SK-N-MC (cell line): ENCODE measurements around the gene ACBD5.
A peak's percentile ranks its signal among the peaks of the same experiment; 100 is the strongest.
"Not testable (repeated sequence)": the region's sequence is repeated elsewhere in the genome, so short reads cannot be mapped to it uniquely, and the experiment has no call there.

Source experiments
- DNase-seq: peaks from one replicate; pipeline ENCODE4 v3.0.0-alpha.2; 2011; ENCODE audit warnings: low read depth, low spot score
- H3K27ac ChIP-seq: fragments of 200-600 bp; sonication (generic); 2 replicates; pipeline ENCODE4 v1.5.1; 2016; ENCODE audit warnings: mixed run types
- H3K36me3 ChIP-seq: fragments of 200-600 bp; sonication (generic); 2 replicates; pipeline ENCODE4 v1.6.1; 2017; ENCODE audit warnings: antibody characterized with exemption, low read length, mixed read lengths; ENCODE audit not compliant: insufficient read depth
- H3K4me3 ChIP-seq: fragments of 200-600 bp; sonication (generic); 2 replicates; pipeline ENCODE4 v1.5.1; 2016
- H3K9ac ChIP-seq: fragments of 200-600 bp; sonication (generic); 2 replicates; pipeline ENCODE4 v1.8.0; 2017; ENCODE audit warnings: mixed run types, mixed read lengths; ENCODE audit not compliant: insufficient read length
- H3K9me3 ChIP-seq: fragments of 200-600 bp; sonication (generic); 2 replicates; pipeline ENCODE4 v1.6.1; 2017; ENCODE audit warnings: low read depth, mild to moderate bottlenecking, antibody characterized with exemption, low read length, moderate library complexity, mixed read lengths
- EZH2 ChIP-seq: fragments of 200-600 bp; sonication (generic); IDR thresholded peaks from one replicate; pipeline ENCODE4 v1.6.1; 2017; ENCODE audit warnings: antibody characterized with exemption
- FOXP2 ChIP-seq: optimal IDR thresholded peaks from 2 replicates; pipeline ENCODE3; 2011; ENCODE audit warnings: mild to moderate bottlenecking, moderate library complexity; ENCODE audit not compliant: insufficient read depth; ENCODE audit errors: extremely low read length, control extremely low read depth
- POLR2AphosphoS5 ChIP-seq: IDR thresholded peaks from 2 replicates; pipeline ENCODE4 v1.6.1; 2012; ENCODE audit warnings: mild to moderate bottlenecking, low read depth, low read length, borderline replicate concordance

The ACBD5 gene

DNA sequence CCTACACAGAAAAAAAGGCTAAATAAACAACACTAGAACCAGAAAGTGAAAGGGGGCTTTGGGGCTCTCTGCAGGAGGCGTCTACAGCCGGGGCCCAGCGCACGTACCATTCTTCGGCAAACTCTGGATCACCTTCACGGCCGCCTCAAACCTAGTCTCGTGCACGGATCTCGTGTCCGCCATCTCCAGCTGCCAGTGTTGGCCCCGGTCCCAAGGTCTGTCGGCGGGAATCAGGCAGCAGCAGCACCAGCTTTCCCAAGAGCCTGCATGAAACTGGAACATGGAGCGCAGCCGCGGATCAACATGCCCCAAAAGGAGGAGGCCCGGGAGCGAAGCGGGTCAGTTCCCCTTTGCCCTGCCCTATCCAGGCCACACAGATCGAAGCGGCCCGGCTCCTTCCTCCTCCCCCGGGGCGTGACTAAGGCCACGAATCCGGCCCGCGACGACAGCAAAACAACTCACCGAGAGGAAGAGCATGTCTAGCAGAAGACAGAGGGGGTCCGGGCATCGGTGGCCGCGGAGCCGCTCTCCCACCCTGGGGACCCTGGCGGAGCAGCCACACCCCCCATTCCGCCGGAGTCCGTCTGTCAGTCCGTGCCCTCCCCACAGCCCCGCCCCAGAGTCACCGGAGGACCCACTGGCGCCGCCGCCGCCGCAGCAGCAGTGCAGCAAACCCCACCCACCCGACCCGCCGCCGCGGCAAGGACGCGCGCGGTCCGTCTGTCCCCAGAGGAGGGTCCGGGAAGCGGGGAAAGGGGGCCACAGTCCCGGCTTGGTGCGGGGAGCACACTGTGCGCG is at the start of gene ACBD5:
ACBD5 (minus strand) TSS at position 586 of the 798 bp plus-strand sequence; CDS start at position 477, 109 bp downstream.
- Histone ChIP-seq H3K27ac (peak within 1 kb of the TSS; percentile 98), H3K4me3 (peak within 1 kb of the TSS; percentile 79), H3K36me3 (no peaks in the 10 kb centered on the region), H3K9ac (peak within 1 kb of the TSS; percentile 96), H3K9me3 (no peaks in the 10 kb centered on the region)
- DNase-seq = no peak
- TF ChIP-seq EZH2 (no peak), FOXP2 (no peak), POLR2AphosphoS5 (peak; percentile 23; the same call in 1 of the 2 replicates)

GRCh38 chr10:27285093-27285492 is 44.5 kb upstream of the ACBD5 start:
- Histone ChIP-seq H3K27ac (no peak overlapping the region), H3K36me3 (no peaks in the 10 kb centered on the region), H3K9me3 (no peaks in the 10 kb centered on the region), H3K9ac (no peak overlapping the region), H3K4me3 (no peak overlapping the region)
- no peak for DNase-seq
- no peak for TF ChIP-seq FOXP2
- no peak for TF ChIP-seq EZH2
- no peak for TF ChIP-seq POLR2AphosphoS5

DNA sequence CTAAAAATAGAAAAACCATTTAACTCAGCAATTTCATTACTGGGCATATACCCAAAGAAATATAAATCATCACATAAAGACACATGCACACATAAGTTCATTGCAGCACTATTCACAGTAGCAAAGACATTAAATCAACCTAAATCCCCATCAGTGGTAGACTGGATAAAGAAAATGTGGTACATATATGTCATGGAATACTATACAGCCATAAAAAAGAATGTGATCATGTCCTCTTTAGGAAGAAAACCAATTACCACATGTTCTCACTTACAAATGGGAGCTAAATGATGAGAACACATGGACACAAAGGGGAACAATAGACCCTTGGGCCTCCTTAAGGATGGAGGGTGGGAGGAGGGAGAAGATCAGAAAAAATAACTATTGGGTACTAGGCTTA is 36.0 kb upstream of the ACBD5 start:
- DNase-seq = no peak
- no peak for TF ChIP-seq EZH2
- no peak for TF ChIP-seq POLR2AphosphoS5
- TF ChIP-seq FOXP2 = no peak
- Histone ChIP-seq H3K27ac (no peak overlapping the region), H3K9ac (no peak overlapping the region), H3K36me3 (no peaks in the 10 kb centered on the region), H3K4me3 (no peak overlapping the region), H3K9me3 (no peaks in the 10 kb centered on the region)

DNA sequence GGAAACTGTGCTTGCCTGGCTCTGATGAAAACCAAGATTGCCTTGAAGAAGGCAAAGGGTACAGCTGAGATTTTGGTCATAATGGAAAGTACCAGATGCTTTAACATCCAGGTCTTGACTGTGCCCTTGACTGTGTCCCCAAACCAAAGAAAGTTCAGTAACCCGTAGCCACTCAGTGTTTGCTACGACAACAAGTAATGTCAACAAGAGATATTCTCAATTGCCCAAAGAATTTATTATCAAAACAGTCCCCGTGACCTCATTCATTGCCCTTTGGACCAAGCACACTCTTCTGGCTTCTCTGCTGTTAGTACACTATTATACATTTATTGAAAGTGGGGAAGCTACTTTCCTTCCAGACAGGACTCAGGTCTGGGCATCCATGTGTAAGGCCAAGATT is 25.4 kb upstream of the ACBD5 start:
- H3K9ac ChIP-seq, H3K9me3 ChIP-seq, H3K27ac ChIP-seq, DNase-seq, H3K36me3 ChIP-seq, H3K4me3 ChIP-seq: not testable (repeated sequence)

DNA sequence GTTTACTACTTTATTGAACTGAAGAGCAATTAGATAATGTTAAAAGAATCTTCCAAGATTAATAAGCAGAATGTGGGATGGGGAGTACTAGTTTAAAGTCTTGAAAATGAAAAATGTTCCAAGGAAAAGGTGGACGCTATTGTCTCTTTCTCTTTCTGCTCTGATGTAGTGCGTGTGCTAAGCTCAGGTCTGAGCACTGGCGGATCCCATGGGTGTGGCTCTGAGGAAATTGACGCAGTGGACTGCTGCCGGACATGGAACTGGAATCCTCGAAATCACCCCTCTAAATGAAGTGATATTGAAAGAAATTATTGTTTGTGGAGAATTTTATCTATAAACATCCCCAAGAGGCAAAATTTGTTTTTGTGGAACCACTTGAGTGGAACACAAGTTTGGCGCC is 22.2 kb upstream of the ACBD5 start:
- H3K9me3 ChIP-seq, H3K9ac ChIP-seq, H3K36me3 ChIP-seq, DNase-seq, H3K4me3 ChIP-seq, H3K27ac ChIP-seq: not testable (repeated sequence)

GRCh38 chr10:27258838-27259812 is 18.5 kb upstream of the ACBD5 start:
- no peak overlapping the region for H3K9ac ChIP-seq
- no peak overlapping the region for H3K4me3 ChIP-seq
- DNase-seq = no peak
- H3K27ac ChIP-seq = no peak overlapping the region
- TF ChIP-seq EZH2 (no peak), POLR2AphosphoS5 (no peak), FOXP2 (no peak)
- no peaks in the 10 kb centered on the region for H3K9me3 ChIP-seq
- H3K36me3 ChIP-seq = no peaks in the 10 kb centered on the region

DNA sequence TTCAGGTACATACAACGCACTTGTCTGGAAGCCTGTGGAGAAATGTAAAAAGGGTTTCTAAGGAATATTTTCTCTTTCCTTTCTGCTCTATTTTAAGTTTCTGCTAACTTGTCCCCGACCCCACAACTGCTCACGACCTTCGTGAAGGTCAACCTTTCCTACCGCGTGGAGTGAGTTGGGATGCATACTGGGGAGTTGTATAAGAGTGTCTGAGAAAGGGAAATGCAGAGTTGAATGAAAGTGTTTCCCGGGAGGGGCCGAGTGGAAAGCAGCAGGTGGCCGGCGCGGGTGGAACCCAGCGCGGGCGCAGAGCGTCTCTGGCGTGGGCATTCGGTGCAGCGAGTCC is 17.9 kb upstream of the ACBD5 start:
- H3K9ac ChIP-seq = no peak overlapping the region

DNA sequence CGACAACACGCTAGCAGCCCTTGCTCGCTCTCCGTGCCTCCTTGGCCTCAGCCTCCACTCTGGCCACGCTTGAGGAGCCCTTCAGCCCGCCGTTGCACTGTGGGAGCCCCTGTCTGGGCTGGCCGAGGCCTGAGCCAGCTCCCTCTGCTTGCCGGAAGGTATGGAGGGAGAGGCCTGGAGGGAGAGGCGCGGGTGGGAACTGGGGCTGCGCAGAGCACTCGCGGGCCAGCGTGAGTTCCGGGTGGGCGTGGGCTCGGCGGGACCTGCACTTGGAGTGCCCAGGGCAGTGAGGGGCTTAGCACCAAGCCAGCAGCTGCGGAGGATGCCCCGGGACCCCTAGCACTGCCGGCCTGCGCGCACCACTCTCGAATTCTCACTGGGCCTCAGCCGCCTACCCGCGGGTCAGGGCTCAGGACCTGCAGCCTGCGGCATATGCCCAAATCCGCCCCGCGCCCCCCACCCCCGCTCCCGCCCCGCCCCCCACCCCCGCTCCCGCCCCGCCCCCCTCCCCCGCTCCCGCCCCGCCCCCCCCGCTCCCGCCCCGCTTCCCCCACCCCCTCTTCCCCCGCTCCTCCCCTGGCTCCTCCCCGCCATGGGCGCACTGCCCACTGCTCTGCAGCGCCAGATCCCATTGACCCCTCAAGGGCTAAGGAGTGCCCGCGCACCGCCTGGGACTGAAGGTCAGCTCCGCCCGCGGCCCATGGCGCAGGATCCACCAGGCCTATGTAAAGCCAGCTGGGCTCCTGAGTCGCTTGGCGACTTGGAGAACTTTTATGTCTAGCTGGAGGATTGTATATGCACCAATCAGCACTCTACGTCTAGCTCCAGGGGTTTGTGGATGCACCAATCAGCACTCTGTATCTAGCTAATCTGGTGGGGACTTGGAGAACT is 15.9 kb upstream of the ACBD5 start:
- DNase-seq = no peak
- Histone ChIP-seq H3K9me3 (no peaks in the 10 kb centered on the region), H3K36me3 (no peaks in the 10 kb centered on the region), H3K9ac (no peak overlapping the region), H3K27ac (no peak overlapping the region), H3K4me3 (no peak overlapping the region)
- TF ChIP-seq EZH2 (no peak), POLR2AphosphoS5 (no peak), FOXP2 (no peak)

More for the DNA sequence above, 17.9 kb upstream of the ACBD5 start:
- H3K36me3 ChIP-seq = no peaks in the 10 kb centered on the region
- no peak overlapping the region for H3K4me3 ChIP-seq
- TF ChIP-seq POLR2AphosphoS5 = no peak
- DNase-seq = no peak
- H3K9me3 ChIP-seq = no peaks in the 10 kb centered on the region
- H3K27ac ChIP-seq = no peak overlapping the region
